Stimulated activated CD8-positive, alpha-beta memory T cell treated with anti-CD3 and anti-CD28 coated beads, Interleukin-4, amount 100 ng/mL, for 24 hours (primary cell): ENCODE measurements around the gene PIK3CG.

Experiments
- DNase-seq: peaks from one replicate; pipeline ENCODE4 v3.0.0-alpha.2; 2020; ENCODE audit warnings: low read depth

Gene PIK3CG

GRCh38 chr7:106858618-106859532 lies 6.2 kb upstream of the PIK3CG start:
- DNase-seq = no peak

GRCh38 chr7:106862317-106863089 lies 2.6 kb upstream of the PIK3CG start:
- DNase-seq = no peak

- DNase-seq = no peak
Measured at GRCh38 chr7:106863274-106863997, 1.6 kb upstream of the PIK3CG start.

- DNase-seq = no peak
Measured at GRCh38 chr7:106864298-106865081, 592 bp upstream of the PIK3CG start.

- DNase-seq = no peak
Measured at GRCh38 chr7:106866298-106867281, 1.5 kb downstream of the PIK3CG start.

- DNase-seq = no peak
Measured at GRCh38 chr7:106867641-106868351, 2.7 kb downstream of the PIK3CG start.

GRCh38 chr7:106868364-106868763 lies 3.3 kb downstream of the PIK3CG start:
- DNase-seq = no peak

GRCh38 chr7:106869954-106870353 lies 4.9 kb downstream of the PIK3CG start:
- DNase-seq = no peak

GRCh38 chr7:106870528-106870927 lies 5.4 kb downstream of the PIK3CG start:
- DNase-seq = no peak

GRCh38 chr7:106870983-106871410 lies 5.9 kb downstream of the PIK3CG start:
- DNase-seq = no peak

GRCh38 chr7:106871793-106872571 lies 6.9 kb downstream of the PIK3CG start:
- DNase-seq = no peak

GRCh38 chr7:106872763-106873162 lies 7.7 kb downstream of the PIK3CG start:
- no peak for DNase-seq

- DNase-seq = no peak
Measured at GRCh38 chr7:106874076-106874475, 9.0 kb downstream of the PIK3CG start.

- no peak for DNase-seq
Measured at GRCh38 chr7:106875508-106875907, 10.4 kb downstream of the PIK3CG start.

GRCh38 chr7:106878748-106879439 lies 13.8 kb downstream of the PIK3CG start:
- no peak for DNase-seq

- no peak for DNase-seq
Measured at GRCh38 chr7:106881984-106882383, 16.9 kb downstream of the PIK3CG start.

GRCh38 chr7:106883456-106884026 lies 18.5 kb downstream of the PIK3CG start:
- no peak for DNase-seq

- DNase-seq = no peak
Measured at GRCh38 chr7:106885652-106886051, 20.6 kb downstream of the PIK3CG start.
